ENCODE measurements around the gene LIMK2.

The LIMK2 gene

GRCh38 chr22:31279327-31279669 lies 67.2 kb downstream of the LIMK2 start:
- no peak for DNase-seq (ENCODE audit: low spot score)
- H3K27me3 Mint-ChIP-seq (ENCODE audit: low read depth) = no peaks in the 10 kb centered on the region
- peaks cover 76% of the 10 kb centered on the region for H3K36me3 Mint-ChIP-seq (ENCODE audit: low read depth)
- no peaks in the 10 kb centered on the region for H3K9me3 Mint-ChIP-seq
- H3K27ac Mint-ChIP-seq = peak overlapping the region; percentile 91
- H3K4me3 Mint-ChIP-seq = peak overlapping the region; percentile 63
- H3K4me1 Mint-ChIP-seq (ENCODE audit: low read depth) = peaks cover 42% of the 10 kb centered on the region

GRCh38 chr22:31279821-31280505 lies 67.9 kb downstream of the LIMK2 start:
- Mint-ChIP-seq H3K4me3 (peak overlapping the region; percentile 63), H3K9me3 (no peaks in the 10 kb centered on the region), H3K4me1 (ENCODE audit: low read depth) (peaks cover 49% of the 10 kb centered on the region), H3K27me3 (ENCODE audit: low read depth) (no peaks in the 10 kb centered on the region), H3K27ac (peak overlapping the region; percentile 91), H3K36me3 (ENCODE audit: low read depth) (peaks cover 77% of the 10 kb centered on the region)
- no peak for DNase-seq (ENCODE audit: low spot score)

- H3K27ac Mint-ChIP-seq = peak overlapping the region; percentile 58
- no peaks in the 10 kb centered on the region for H3K27me3 Mint-ChIP-seq (ENCODE audit: low read depth)
- DNase-seq (ENCODE audit: low spot score) = no peak
- H3K36me3 Mint-ChIP-seq (ENCODE audit: low read depth) = peaks cover 78% of the 10 kb centered on the region
- peaks cover 62% of the 10 kb centered on the region for H3K4me1 Mint-ChIP-seq (ENCODE audit: low read depth)
- H3K9me3 Mint-ChIP-seq = no peaks in the 10 kb centered on the region
- H3K4me3 Mint-ChIP-seq = no peak overlapping the region
Observed at GRCh38 chr22:31281733-31282132, 69.6 kb downstream of the LIMK2 start.

GRCh38 chr22:31282748-31283468 lies 70.8 kb downstream of the LIMK2 start:
- no peak for DNase-seq (ENCODE audit: low spot score)
- H3K27me3 Mint-ChIP-seq (ENCODE audit: low read depth) = no peaks in the 10 kb centered on the region
- H3K9me3 Mint-ChIP-seq = no peaks in the 10 kb centered on the region
- H3K27ac Mint-ChIP-seq = peak overlapping the region; percentile 47
- H3K4me1 Mint-ChIP-seq (ENCODE audit: low read depth) = peaks cover 69% of the 10 kb centered on the region
- H3K36me3 Mint-ChIP-seq (ENCODE audit: low read depth) = peaks cover 76% of the 10 kb centered on the region
- H3K4me3 Mint-ChIP-seq = peak overlapping the region; percentile 15

GRCh38 chr22:31284281-31285155 lies 72.4 kb downstream of the LIMK2 start:
- Mint-ChIP-seq H3K27me3 (ENCODE audit: low read depth) (no peaks in the 10 kb centered on the region), H3K27ac (peak overlapping the region; percentile 87), H3K36me3 (ENCODE audit: low read depth) (peaks cover 72% of the 10 kb centered on the region), H3K4me1 (ENCODE audit: low read depth) (peaks cover 65% of the 10 kb centered on the region), H3K9me3 (no peaks in the 10 kb centered on the region), H3K4me3 (peak overlapping the region; percentile 94)
- DNase-seq (ENCODE audit: low spot score) = no peak

- Mint-ChIP-seq H3K9me3 (no peaks in the 10 kb centered on the region), H3K36me3 (ENCODE audit: low read depth) (peaks cover 61% of the 10 kb centered on the region), H3K27ac (peak overlapping the region; percentile 87), H3K4me1 (ENCODE audit: low read depth) (peaks cover 62% of the 10 kb centered on the region), H3K27me3 (ENCODE audit: low read depth) (no peaks in the 10 kb centered on the region), H3K4me3 (peak overlapping the region; percentile 94)
- DNase-seq (ENCODE audit: low spot score) = peak; percentile 75
Observed at GRCh38 chr22:31286360-31287255, 74.5 kb downstream of the LIMK2 start.

GRCh38 chr22:31287818-31288495 lies 75.9 kb downstream of the LIMK2 start:
- Mint-ChIP-seq H3K9me3 (no peaks in the 10 kb centered on the region), H3K4me3 (peak overlapping the region; percentile 94), H3K27me3 (ENCODE audit: low read depth) (no peaks in the 10 kb centered on the region), H3K27ac (peak overlapping the region; percentile 87), H3K4me1 (ENCODE audit: low read depth) (peaks cover 66% of the 10 kb centered on the region), H3K36me3 (ENCODE audit: low read depth) (peaks cover 56% of the 10 kb centered on the region)
- no peak for DNase-seq (ENCODE audit: low spot score)

GRCh38 chr22:31288496-31289240 lies 76.6 kb downstream of the LIMK2 start:
- Mint-ChIP-seq H3K4me3 (peak overlapping the region; percentile 94), H3K27ac (peak overlapping the region; percentile 99), H3K4me1 (ENCODE audit: low read depth) (peaks cover 64% of the 10 kb centered on the region), H3K27me3 (ENCODE audit: low read depth) (no peaks in the 10 kb centered on the region), H3K9me3 (no peaks in the 10 kb centered on the region), H3K36me3 (ENCODE audit: low read depth) (peaks cover 50% of the 10 kb centered on the region)
- DNase-seq (ENCODE audit: low spot score) = no peak

- H3K36me3 Mint-ChIP-seq (ENCODE audit: low read depth) = peaks cover 48% of the 10 kb centered on the region
- no peak for DNase-seq (ENCODE audit: low spot score)
Observed at GRCh38 chr22:31289344-31289743, 77.2 kb downstream of the LIMK2 start.

GRCh38 chr22:31290494-31291471 lies 78.7 kb downstream of the LIMK2 start:
- Mint-ChIP-seq H3K36me3 (ENCODE audit: low read depth) (peaks cover 36% of the 10 kb centered on the region), H3K4me1 (ENCODE audit: low read depth) (peaks cover 58% of the 10 kb centered on the region), H3K27ac (peak overlapping the region; percentile 99), H3K4me3 (peak overlapping the region; percentile 94), H3K9me3 (no peaks in the 10 kb centered on the region), H3K27me3 (ENCODE audit: low read depth) (no peaks in the 10 kb centered on the region)
- peak; percentile 96 for DNase-seq (ENCODE audit: low spot score)

More at GRCh38 chr22:31289344-31289743, 77.2 kb downstream of the LIMK2 start:
- peaks cover 63% of the 10 kb centered on the region for H3K4me1 Mint-ChIP-seq (ENCODE audit: low read depth)
- peak overlapping the region; percentile 99 for H3K27ac Mint-ChIP-seq
- peak overlapping the region; percentile 94 for H3K4me3 Mint-ChIP-seq
- H3K9me3 Mint-ChIP-seq = no peaks in the 10 kb centered on the region
- H3K27me3 Mint-ChIP-seq (ENCODE audit: low read depth) = no peaks in the 10 kb centered on the region

GRCh38 chr22:31291481-31292235 lies 79.6 kb downstream of the LIMK2 start:
- Mint-ChIP-seq H3K9me3 (no peaks in the 10 kb centered on the region), H3K27ac (peak overlapping the region; percentile 93), H3K4me1 (ENCODE audit: low read depth) (peaks cover 60% of the 10 kb centered on the region), H3K27me3 (ENCODE audit: low read depth) (no peaks in the 10 kb centered on the region), H3K4me3 (peak overlapping the region; percentile 94), H3K36me3 (ENCODE audit: low read depth) (peaks cover 33% of the 10 kb centered on the region)
- DNase-seq (ENCODE audit: low spot score) = no peak

Measured in T-helper 2 cell treated with Interferon-gamma antibody and Interleukin-4, amounts not matched to agents 5 μg/mL and 100 μg/mL, for 36 hours (primary cell).